ENCODE results near the gene APOD.
"Not testable (repeated sequence)": the region's sequence is repeated elsewhere in the genome, so short reads cannot be mapped to it uniquely, and the experiment has no call there.

The APOD gene

DNA sequence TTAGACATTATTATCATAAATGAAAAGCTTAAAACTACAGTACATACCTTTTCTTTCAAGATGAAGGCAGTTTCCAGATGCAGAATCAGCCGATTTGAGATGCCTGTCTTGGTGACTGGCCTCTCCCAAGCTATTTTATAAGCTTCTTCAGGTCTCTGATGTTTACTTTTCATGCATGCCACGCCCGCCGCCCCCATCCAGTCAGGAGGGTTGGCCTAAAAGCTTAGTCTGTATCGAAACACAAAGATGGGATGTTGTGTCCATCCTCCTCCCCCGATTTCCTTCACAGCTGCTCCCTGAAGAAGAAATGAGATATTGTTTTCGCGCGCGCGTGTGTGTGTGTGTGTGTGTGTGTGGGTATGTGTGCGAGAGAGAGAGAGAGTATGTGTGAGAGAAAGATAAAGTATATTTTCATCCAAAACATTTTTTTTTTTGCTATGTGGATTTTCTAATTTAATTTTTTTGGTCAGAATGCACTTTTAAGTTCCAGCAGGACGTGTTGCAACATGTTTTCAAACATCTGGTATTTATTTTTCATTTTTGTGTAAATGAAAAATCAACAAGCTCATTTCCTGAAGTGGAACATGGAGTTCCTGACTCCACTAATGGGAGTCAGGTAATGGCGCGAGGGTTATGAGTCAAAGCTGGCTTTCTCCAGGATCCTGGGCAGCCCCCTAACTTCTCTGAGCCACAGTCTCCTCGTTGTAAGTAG lies at the start of gene APOD:
APOD (minus strand) TSS at position 110 of the 712 bp plus-strand sequence. CDS start 4,479 bp downstream, outside the sequence.
- Histone ChIP-seq H3K4me3 (ENCODE audit: low read depth, low read length) (no peak within 1 kb of the TSS), H3K9me3 (ENCODE audit: control insufficient read depth, insufficient read depth, low read length) (peaks cover 2% of the 10 kb centered on the region), H3K9ac (ENCODE audit: low read depth, low read length) (no peak within 1 kb of the TSS), H3K27me3 (ENCODE audit: control insufficient read depth, insufficient read depth, low read length) (no peaks in the 10 kb centered on the region), H3K4me1 (ENCODE audit: control insufficient read depth, insufficient read depth, low read length) (peaks cover 4% of the 10 kb centered on the region), H3K36me3 (ENCODE audit: control insufficient read depth, insufficient read depth, low read length) (no peaks in the 10 kb centered on the region)

GRCh38 chr3:195633351-195633750 lies 49.6 kb upstream of the APOD start:
- not testable (repeated sequence) for H3K9me3 ChIP-seq (ENCODE audit: control insufficient read depth, insufficient read depth, low read length); H3K4me1 ChIP-seq (ENCODE audit: control insufficient read depth, insufficient read depth, low read length); H3K36me3 ChIP-seq (ENCODE audit: control insufficient read depth, insufficient read depth, low read length); H3K27me3 ChIP-seq (ENCODE audit: control insufficient read depth, insufficient read depth, low read length); H3K4me3 ChIP-seq (ENCODE audit: low read depth, low read length); H3K9ac ChIP-seq (ENCODE audit: low read depth, low read length)

- not testable (repeated sequence) for H3K27me3 ChIP-seq (ENCODE audit: control insufficient read depth, insufficient read depth, low read length); H3K4me1 ChIP-seq (ENCODE audit: control insufficient read depth, insufficient read depth, low read length); H3K4me3 ChIP-seq (ENCODE audit: low read depth, low read length); H3K9ac ChIP-seq (ENCODE audit: low read depth, low read length); H3K36me3 ChIP-seq (ENCODE audit: control insufficient read depth, insufficient read depth, low read length); H3K9me3 ChIP-seq (ENCODE audit: control insufficient read depth, insufficient read depth, low read length)
Observed at GRCh38 chr3:195632501-195633185, 48.9 kb upstream of the APOD start.

- not testable (repeated sequence) for H3K36me3 ChIP-seq (ENCODE audit: control insufficient read depth, insufficient read depth, low read length); H3K9me3 ChIP-seq (ENCODE audit: control insufficient read depth, insufficient read depth, low read length); H3K4me1 ChIP-seq (ENCODE audit: control insufficient read depth, insufficient read depth, low read length); H3K4me3 ChIP-seq (ENCODE audit: low read depth, low read length); H3K27me3 ChIP-seq (ENCODE audit: control insufficient read depth, insufficient read depth, low read length); H3K9ac ChIP-seq (ENCODE audit: low read depth, low read length)
Observed at GRCh38 chr3:195632046-195632445, 48.3 kb upstream of the APOD start.

DNA sequence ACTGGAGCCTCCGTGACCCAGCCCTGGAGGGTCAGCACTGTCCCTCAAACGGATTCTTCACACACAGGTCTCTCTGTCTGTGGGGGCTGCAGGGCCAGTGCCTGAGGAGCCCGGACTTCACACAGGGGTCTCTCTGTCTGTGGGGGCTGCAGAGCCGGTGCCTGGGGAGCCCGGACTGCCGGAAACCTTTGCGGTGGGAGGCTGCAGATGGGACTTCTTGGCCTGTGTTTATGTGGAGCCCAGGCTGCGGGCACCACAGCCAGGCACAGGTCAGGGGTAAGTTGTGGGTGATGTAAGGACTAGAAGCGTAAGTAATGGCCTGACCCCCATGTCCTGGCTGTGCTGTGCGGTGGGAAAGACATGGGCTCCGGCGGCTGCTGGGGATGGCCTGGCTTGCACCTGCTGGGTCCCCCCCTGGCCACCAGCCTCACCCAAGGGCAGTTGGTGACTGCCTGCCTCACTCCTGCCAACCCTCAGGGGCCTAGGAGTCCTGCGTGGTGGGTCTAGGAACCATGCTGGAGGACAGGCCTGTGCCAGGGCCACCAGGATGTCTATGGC lies 47.3 kb upstream of the APOD start:
- H3K4me1 ChIP-seq (ENCODE audit: control insufficient read depth, insufficient read depth, low read length); H3K36me3 ChIP-seq (ENCODE audit: control insufficient read depth, insufficient read depth, low read length); H3K9ac ChIP-seq (ENCODE audit: low read depth, low read length); H3K9me3 ChIP-seq (ENCODE audit: control insufficient read depth, insufficient read depth, low read length); H3K4me3 ChIP-seq (ENCODE audit: low read depth, low read length); H3K27me3 ChIP-seq (ENCODE audit: control insufficient read depth, insufficient read depth, low read length): not testable (repeated sequence)

GRCh38 chr3:195630086-195630917 lies 46.6 kb upstream of the APOD start:
- not testable (repeated sequence) for H3K4me3 ChIP-seq (ENCODE audit: low read depth, low read length); H3K9me3 ChIP-seq (ENCODE audit: control insufficient read depth, insufficient read depth, low read length); H3K36me3 ChIP-seq (ENCODE audit: control insufficient read depth, insufficient read depth, low read length); H3K4me1 ChIP-seq (ENCODE audit: control insufficient read depth, insufficient read depth, low read length); H3K9ac ChIP-seq (ENCODE audit: low read depth, low read length); H3K27me3 ChIP-seq (ENCODE audit: control insufficient read depth, insufficient read depth, low read length)

GRCh38 chr3:195629682-195630081 lies 45.9 kb upstream of the APOD start:
- not testable (repeated sequence) for H3K4me3 ChIP-seq (ENCODE audit: low read depth, low read length); H3K27me3 ChIP-seq (ENCODE audit: control insufficient read depth, insufficient read depth, low read length); H3K36me3 ChIP-seq (ENCODE audit: control insufficient read depth, insufficient read depth, low read length); H3K9me3 ChIP-seq (ENCODE audit: control insufficient read depth, insufficient read depth, low read length); H3K9ac ChIP-seq (ENCODE audit: low read depth, low read length); H3K4me1 ChIP-seq (ENCODE audit: control insufficient read depth, insufficient read depth, low read length)

DNA sequence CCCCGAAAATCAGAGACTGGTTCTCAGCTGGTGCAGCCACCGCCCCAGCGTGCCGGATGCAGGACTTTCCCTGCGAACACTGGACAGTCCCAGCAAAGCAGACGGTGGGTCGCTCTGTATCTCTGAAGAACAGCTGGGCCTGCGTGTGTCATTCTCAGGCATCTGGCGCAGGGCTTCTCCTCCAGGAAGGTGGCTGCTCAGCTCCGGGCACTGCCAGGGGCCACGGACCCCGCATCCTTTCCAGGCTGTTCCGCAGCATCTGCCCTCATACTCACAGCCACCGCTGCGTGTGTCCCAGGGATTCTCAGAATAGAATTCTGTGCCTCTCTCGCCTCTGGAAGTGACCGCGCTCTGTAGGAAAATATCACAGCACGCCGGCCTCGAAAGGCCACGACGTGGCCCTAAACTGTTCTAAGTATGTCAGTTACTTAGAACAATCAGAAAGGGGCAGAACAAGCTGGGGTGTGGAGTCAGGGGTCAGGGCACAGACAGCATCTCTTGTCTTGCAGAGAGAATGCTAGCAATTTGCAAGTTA lies 44.7 kb upstream of the APOD start:
- H3K27me3 ChIP-seq (ENCODE audit: control insufficient read depth, insufficient read depth, low read length); H3K4me3 ChIP-seq (ENCODE audit: low read depth, low read length): not testable (repeated sequence)

DNA sequence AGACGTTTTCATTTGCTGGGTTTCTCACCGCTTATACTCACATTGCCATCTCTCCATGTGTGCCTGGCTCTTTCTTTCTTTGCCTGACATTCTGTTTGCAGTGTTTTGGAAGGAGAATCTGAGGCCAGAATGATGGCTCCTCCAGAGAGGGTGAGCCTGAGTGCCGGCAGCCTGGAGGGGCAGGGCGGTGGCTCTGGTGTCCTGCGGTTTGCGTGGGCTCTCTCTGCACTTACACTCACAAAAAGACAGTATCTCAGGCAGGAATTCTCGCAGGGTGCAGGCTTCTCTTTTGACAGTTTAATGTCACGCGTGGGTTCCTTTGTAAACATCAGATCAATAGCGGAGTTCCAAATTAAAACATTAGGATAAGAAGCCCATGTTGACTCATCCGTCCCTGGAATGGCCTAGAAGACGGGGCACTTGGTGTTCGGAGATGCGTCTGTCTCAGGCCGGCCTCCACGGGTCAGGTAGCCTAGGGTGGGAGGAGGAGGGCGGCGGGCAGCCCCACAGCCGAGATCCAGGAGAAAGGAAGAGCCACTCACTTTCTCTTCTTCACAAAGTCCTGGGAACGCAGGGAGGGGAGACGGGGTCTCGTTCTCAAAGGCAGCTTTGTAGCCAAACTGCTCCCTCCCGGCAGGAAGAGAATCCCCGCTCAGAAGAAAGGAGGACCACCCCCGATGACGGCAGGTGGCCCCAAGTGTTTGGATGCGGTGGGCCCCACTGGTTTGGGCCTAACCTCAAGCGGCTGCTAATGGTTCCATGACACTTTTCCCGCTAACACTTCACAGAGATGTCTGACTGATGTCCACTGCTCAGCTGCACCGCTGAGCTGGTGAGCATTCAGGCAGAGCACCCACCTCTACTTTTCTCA lies 44.0 kb upstream of the APOD start:
- H3K4me1 ChIP-seq (ENCODE audit: control insufficient read depth, insufficient read depth, low read length); H3K36me3 ChIP-seq (ENCODE audit: control insufficient read depth, insufficient read depth, low read length); H3K4me3 ChIP-seq (ENCODE audit: low read depth, low read length); H3K27me3 ChIP-seq (ENCODE audit: control insufficient read depth, insufficient read depth, low read length); H3K9ac ChIP-seq (ENCODE audit: low read depth, low read length); H3K9me3 ChIP-seq (ENCODE audit: control insufficient read depth, insufficient read depth, low read length): not testable (repeated sequence)

More for the DNA sequence above, 44.7 kb upstream of the APOD start:
- H3K9me3 ChIP-seq (ENCODE audit: control insufficient read depth, insufficient read depth, low read length); H3K36me3 ChIP-seq (ENCODE audit: control insufficient read depth, insufficient read depth, low read length); H3K9ac ChIP-seq (ENCODE audit: low read depth, low read length); H3K4me1 ChIP-seq (ENCODE audit: control insufficient read depth, insufficient read depth, low read length): not testable (repeated sequence)

DNA sequence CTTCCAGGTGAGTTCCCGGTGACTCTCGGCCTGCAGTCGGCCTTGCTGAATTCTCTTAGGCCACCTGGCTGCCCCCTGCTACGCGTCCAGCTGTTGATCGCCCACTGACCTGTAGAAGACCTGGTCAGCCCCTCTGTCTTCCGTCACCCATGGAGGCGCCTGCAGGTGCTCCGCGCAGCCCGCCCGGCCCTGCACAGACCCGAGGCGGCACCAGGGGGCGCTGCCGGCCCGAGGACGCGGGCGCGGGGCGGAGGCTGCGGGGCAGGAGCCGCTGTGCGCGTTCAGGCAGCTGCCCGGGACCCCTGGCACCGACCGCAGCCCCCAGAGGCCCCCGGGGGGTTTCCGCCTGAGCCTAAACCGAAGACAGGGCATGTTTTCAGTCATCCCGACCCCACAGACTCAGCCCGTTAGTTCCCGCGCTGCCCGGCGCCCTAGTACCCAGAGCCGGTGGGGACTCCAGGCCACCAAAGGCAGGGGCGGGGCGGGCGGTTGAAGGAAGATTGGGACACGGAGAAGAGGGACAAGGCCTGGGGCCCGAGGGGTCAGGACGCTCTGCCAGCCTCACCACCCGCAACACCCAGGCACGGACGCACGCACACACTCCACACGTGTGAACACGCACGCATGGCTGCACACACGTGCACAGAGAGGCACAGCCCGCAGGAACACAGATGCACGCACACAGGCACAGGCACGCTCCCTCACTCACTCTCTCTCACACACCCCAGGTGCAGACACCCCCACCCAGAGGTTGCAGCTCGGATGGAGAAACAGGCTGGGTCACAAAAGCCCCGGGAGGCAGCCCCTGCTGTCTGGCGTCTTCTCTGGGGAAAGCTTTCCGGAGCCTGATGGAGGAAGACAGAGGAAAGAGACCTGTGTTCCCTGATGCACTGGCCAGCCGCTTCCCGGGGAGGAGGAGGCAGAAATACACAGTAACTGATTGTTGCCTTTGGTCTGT lies 41.1 kb upstream of the APOD start:
- not testable (repeated sequence) for H3K9me3 ChIP-seq (ENCODE audit: control insufficient read depth, insufficient read depth, low read length); H3K36me3 ChIP-seq (ENCODE audit: control insufficient read depth, insufficient read depth, low read length); H3K27me3 ChIP-seq (ENCODE audit: control insufficient read depth, insufficient read depth, low read length); H3K9ac ChIP-seq (ENCODE audit: low read depth, low read length); H3K4me1 ChIP-seq (ENCODE audit: control insufficient read depth, insufficient read depth, low read length); H3K4me3 ChIP-seq (ENCODE audit: low read depth, low read length)
